Upper lobe of left lung (tissue), 4 donors: ENCODE data around the gene TACC2.

Experiments used
- POLR2AphosphoS5 ChIP-seq, 2 donors: sonication (generic); formaldehyde crosslinking; IDR thresholded peaks; one replicate each; pipeline ENCODE4 v1.5.1; 2017; ENCODE audit warnings: antibody characterized with exemption in 2 of 2
- TF ChIP-seq, protein P1 (sequence below), 6 experiments: fragments of 450-650 bp in 4 of 6; fragments of 200-600 bp in 2 of 6; sonication (generic) in 2 of 6; IDR thresholded peaks; one replicate each; pipeline ENCODE4 v1.5.1; 2016 to 2019; ENCODE audit warnings: antibody characterized with exemption in 6 of 6

DNA sequence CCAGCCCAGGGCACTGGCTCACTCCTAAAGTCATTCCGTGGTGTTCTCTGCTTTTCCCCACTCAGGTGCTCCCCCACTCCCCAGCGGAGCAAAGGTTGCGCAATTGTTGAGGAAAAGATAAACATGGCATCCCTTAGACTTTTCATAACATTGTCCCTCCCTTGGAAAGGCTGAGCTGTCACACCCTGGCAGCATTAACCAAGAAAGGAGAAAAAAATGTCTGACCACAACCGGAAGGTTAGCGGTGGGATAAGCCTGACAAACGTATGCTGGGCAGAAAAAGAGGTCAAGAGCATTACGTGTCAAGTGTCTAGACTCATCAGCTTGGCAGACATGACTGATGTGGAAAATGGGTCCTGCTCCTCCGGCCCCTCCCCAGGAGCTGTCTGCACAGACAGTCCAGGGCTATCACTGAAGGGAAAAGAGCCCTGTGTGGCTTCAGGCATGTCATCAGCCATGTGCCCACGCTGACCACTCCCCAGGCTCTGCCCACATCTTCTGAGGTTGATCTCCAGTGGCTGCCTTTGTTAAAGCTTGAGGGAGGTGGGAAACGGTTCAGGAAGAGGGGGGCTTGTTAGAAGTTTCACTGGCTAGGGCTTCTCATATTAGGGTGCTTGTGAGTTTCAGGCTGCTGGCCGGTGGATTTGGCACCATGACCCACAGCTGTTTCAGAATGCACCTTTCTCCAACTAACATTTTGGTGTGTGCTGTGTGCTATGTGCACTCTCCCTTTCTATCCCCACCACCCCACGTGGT lies 312.3 kb downstream of the TACC2 start:
- TF ChIP-seq POLR2AphosphoS5 (IDR thresholded peaks at IDR 0.05) = no peak
- TF ChIP-seq, protein P1, sequence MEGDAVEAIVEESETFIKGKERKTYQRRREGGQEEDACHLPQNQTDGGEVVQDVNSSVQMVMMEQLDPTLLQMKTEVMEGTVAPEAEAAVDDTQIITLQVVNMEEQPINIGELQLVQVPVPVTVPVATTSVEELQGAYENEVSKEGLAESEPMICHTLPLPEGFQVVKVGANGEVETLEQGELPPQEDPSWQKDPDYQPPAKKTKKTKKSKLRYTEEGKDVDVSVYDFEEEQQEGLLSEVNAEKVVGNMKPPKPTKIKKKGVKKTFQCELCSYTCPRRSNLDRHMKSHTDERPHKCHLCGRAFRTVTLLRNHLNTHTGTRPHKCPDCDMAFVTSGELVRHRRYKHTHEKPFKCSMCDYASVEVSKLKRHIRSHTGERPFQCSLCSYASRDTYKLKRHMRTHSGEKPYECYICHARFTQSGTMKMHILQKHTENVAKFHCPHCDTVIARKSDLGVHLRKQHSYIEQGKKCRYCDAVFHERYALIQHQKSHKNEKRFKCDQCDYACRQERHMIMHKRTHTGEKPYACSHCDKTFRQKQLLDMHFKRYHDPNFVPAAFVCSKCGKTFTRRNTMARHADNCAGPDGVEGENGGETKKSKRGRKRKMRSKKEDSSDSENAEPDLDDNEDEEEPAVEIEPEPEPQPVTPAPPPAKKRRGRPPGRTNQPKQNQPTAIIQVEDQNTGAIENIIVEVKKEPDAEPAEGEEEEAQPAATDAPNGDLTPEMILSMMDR (IDR thresholded peaks at IDR 0.05) = no peak
